Stimulated activated CD8-positive, alpha-beta memory T cell treated with anti-CD3 and anti-CD28 coated beads, Interleukin-12 subunit alpha, Interleukin-12 subunit beta, amount 100 ng/mL, for 4 hours (primary cell): ENCODE results near the gene LPGAT1.

Experiments
- DNase-seq: peaks from one replicate; pipeline ENCODE4 v3.0.0-alpha.2; 2020; ENCODE audit warnings: low read depth

LPGAT1 gene

GRCh38 chr1:211761400-211761799 is 69.2 kb downstream of the LPGAT1 start:
- no peak for DNase-seq

- no peak for DNase-seq
Measured at GRCh38 chr1:211756471-211757020, 74.0 kb downstream of the LPGAT1 start.

GRCh38 chr1:211753649-211754251 is 76.8 kb downstream of the LPGAT1 start:
- no peak for DNase-seq

GRCh38 chr1:211752951-211753486 is 77.5 kb downstream of the LPGAT1 start:
- DNase-seq = no peak

- no peak for DNase-seq
Measured at GRCh38 chr1:211752317-211752716, 78.2 kb downstream of the LPGAT1 start.

- no peak for DNase-seq
Measured at GRCh38 chr1:211751438-211751837, 79.1 kb downstream of the LPGAT1 start.

- no peak for DNase-seq
Measured at GRCh38 chr1:211750599-211750998, 80.0 kb downstream of the LPGAT1 start.

- no peak for DNase-seq
Measured at GRCh38 chr1:211749251-211749650, 81.3 kb downstream of the LPGAT1 start.

- DNase-seq = no peak
Measured at GRCh38 chr1:211748810-211749209, 81.8 kb downstream of the LPGAT1 start.

GRCh38 chr1:211742889-211743529 is 87.6 kb downstream of the LPGAT1 start:
- DNase-seq = no peak

- no peak for DNase-seq
Measured at GRCh38 chr1:211742272-211742671, 88.3 kb downstream of the LPGAT1 start.

- DNase-seq = no peak
Measured at GRCh38 chr1:211741788-211742187, 88.8 kb downstream of the LPGAT1 start.

GRCh38 chr1:211741116-211741515 is 89.4 kb downstream of the LPGAT1 start:
- no peak for DNase-seq

GRCh38 chr1:211739671-211740411 is 90.7 kb downstream of the LPGAT1 start:
- no peak for DNase-seq

- DNase-seq = peak; percentile 19
Measured at GRCh38 chr1:211738691-211739301, 91.8 kb downstream of the LPGAT1 start.

GRCh38 chr1:211738096-211738690 is 92.4 kb downstream of the LPGAT1 start:
- no peak for DNase-seq

GRCh38 chr1:211737115-211738035 is 93.2 kb downstream of the LPGAT1 start:
- DNase-seq = no peak

- no peak for DNase-seq
Measured at GRCh38 chr1:211736351-211736915, 94.1 kb downstream of the LPGAT1 start.

- DNase-seq = no peak
Measured at GRCh38 chr1:211735208-211736170, 95.1 kb downstream of the LPGAT1 start.
